H1 (cell line): ENCODE measurements around the gene INTS7. TPM values are rescaled to one million over a fixed set of nuclear protein-coding genes. Genes with fewer than 3 reads are reported as not detected.
A peak's percentile ranks its signal among the peaks of the same experiment; 100 is the strongest.

Experiments used
- CTCF ChIA-PET: fragments of 300-600 bp; sonication (Branson Sonifier 250); formaldehyde crosslinking; loops from one replicate; lab custom pipeline; 2021; ENCODE audit not compliant: partially characterized antibody; lab: Charles Lee
- POLR2A ChIA-PET: fragments of 300-600 bp; sonication (Branson Sonifier 250); formaldehyde crosslinking; loops from one replicate; lab custom pipeline; 2021; ENCODE audit warnings: inconsistent platforms; ENCODE audit not compliant: partially characterized antibody; lab: Charles Lee
- DNase-seq, 2 experiments: peaks; one replicate each; pipeline versions ENCODE4 v3.0.0 to v3.0.0-alpha.2; 2010 to 2022; ENCODE audit warnings: low spot score in 2 of 2, low read depth in 1 of 2, mixed read lengths in 1 of 2
- FAIRE-seq: peaks from 2 replicates; lab custom pipeline; 2011; peaks lifted over from hg19 to GRCh38; lab: Jason Lieb, UNC
- H2AFZ ChIP-seq: 2 replicates; pipeline ENCODE4 v1.8.1; 2012; ENCODE audit warnings: low read length, inconsistent platforms
- H2AK5ac ChIP-seq: 2 replicates; pipeline ENCODE4 v1.6.1; 2013; ENCODE audit warnings: low read depth, low read length
- H2BK120ac ChIP-seq: replicated peaks from 2 replicates; pipeline ENCODE3; 2013; ENCODE audit warnings: low read depth, low read length, inconsistent platforms
- H2BK12ac ChIP-seq: 2 replicates; pipeline ENCODE4 v1.6.1; 2013; ENCODE audit warnings: low read depth, low read length
- H2BK15ac ChIP-seq: 2 replicates; pipeline ENCODE4 v1.6.1; 2013; ENCODE audit warnings: low read length
- H2BK20ac ChIP-seq: 2 replicates; pipeline ENCODE4 v1.6.1; 2013; ENCODE audit warnings: low read length
- H2BK5ac ChIP-seq: 2 replicates; pipeline ENCODE4 v1.6.1; 2013; ENCODE audit warnings: low read depth, low read length
- H3K14ac ChIP-seq: 2 replicates; pipeline ENCODE4 v1.6.1; 2013; ENCODE audit warnings: inconsistent platforms; ENCODE audit not compliant: insufficient read length
- H3K18ac ChIP-seq: 2 replicates; pipeline ENCODE4 v1.6.1; 2013; ENCODE audit warnings: low read length; ENCODE audit errors: extremely low read depth
- H3K23ac ChIP-seq: 2 replicates; pipeline ENCODE4 v1.6.1; 2013; ENCODE audit warnings: inconsistent platforms; ENCODE audit not compliant: insufficient read length
- H3K23me2 ChIP-seq: 2 replicates; pipeline ENCODE4 v1.6.1; 2013; ENCODE audit warnings: low read depth, low read length
- H3K27ac ChIP-seq: 2 replicates; pipeline ENCODE4 v1.6.1; 2011; ENCODE audit warnings: low read depth, low read length, inconsistent platforms
- H3K27me3 ChIP-seq, 4 experiments: replicated peaks in 1 of 4; 1 replicate in 1 of 4; 2 replicates in 3 of 4; pipeline versions ENCODE4 v1.6.1 to v1.8.1; 2011 to 2013; ENCODE audit warnings: low read length in 3 of 4, mild to moderate bottlenecking in 3 of 4, inconsistent platforms in 2 of 4, mixed read lengths in 2 of 4, moderate library complexity in 1 of 4; ENCODE audit not compliant: control insufficient read depth in 3 of 4, insufficient read depth in 3 of 4; ENCODE audit errors: extremely low read depth in 1 of 4
- H3K36me3 ChIP-seq, 4 experiments: 2 replicates each; pipeline versions ENCODE4 v1.6.1 to v1.8.1; 2011 to 2013; ENCODE audit warnings: mild to moderate bottlenecking in 4 of 4, low read length in 3 of 4, moderate library complexity in 2 of 4, control low read depth in 1 of 4, inconsistent platforms in 1 of 4; ENCODE audit not compliant: insufficient read depth in 4 of 4, control insufficient read depth in 2 of 4
- H3K4ac ChIP-seq: replicated peaks from 2 replicates; pipeline ENCODE3; 2013; ENCODE audit warnings: low read length, low read depth, mixed read lengths, inconsistent platforms; ENCODE audit not compliant: insufficient read length
- H3K4me1 ChIP-seq, 4 experiments: replicated peaks in 1 of 4; 1 replicate in 1 of 4; 2 replicates in 3 of 4; pipeline versions ENCODE4 v1.6.1 to v1.8.1; 2011 to 2013; ENCODE audit warnings: low read length in 3 of 4, inconsistent platforms in 2 of 4, mixed read lengths in 1 of 4; ENCODE audit not compliant: insufficient read depth in 4 of 4, control insufficient read depth in 3 of 4
- H3K4me2 ChIP-seq, 2 experiments: 2 replicates each; pipeline versions ENCODE4 v1.6.1 to v1.8.1; 2011 to 2013; ENCODE audit warnings: low read depth in 2 of 2, low read length in 2 of 2, control low read depth in 1 of 2, inconsistent platforms in 1 of 2, mild to moderate bottlenecking in 1 of 2; ENCODE audit not compliant: insufficient read depth in 1 of 2
- H3K4me3 ChIP-seq, 4 experiments: fragments of 200-600, 300-600 bp in 1 of 4; sonication (generic), shearing (Covaris generic), sonication (Bioruptor Twin) in 1 of 4; 2 replicates each; pipeline versions ENCODE4 v1.5.1 to v1.8.1; 2011 to 2016; ENCODE audit warnings: low read length in 4 of 4, low read depth in 3 of 4, control low read depth in 2 of 4, inconsistent platforms in 2 of 4, mild to moderate bottlenecking in 2 of 4, mixed read lengths in 1 of 4, moderate library complexity in 1 of 4; ENCODE audit not compliant: insufficient read depth in 2 of 4; ENCODE audit errors: extremely low read depth in 1 of 4
- H3K56ac ChIP-seq: replicated peaks from 2 replicates; pipeline ENCODE3; 2013; ENCODE audit warnings: low read depth, mild to moderate bottlenecking, mixed read lengths, low read length, inconsistent platforms; ENCODE audit not compliant: insufficient read length
- H3K79me1 ChIP-seq: 2 replicates; pipeline ENCODE4 v1.6.1; 2013; ENCODE audit warnings: low read depth, low read length, control low read depth
- H3K79me2 ChIP-seq, 2 experiments: 2 replicates each; pipeline versions ENCODE4 v1.6.1 to v1.8.1; 2012 to 2013; ENCODE audit warnings: low read length in 2 of 2, mild to moderate bottlenecking in 2 of 2, inconsistent platforms in 1 of 2; ENCODE audit not compliant: insufficient read depth in 2 of 2, control insufficient read depth in 1 of 2
- H3K9ac ChIP-seq, 4 experiments: replicated peaks in 1 of 4; 1 replicate in 1 of 4; 2 replicates in 3 of 4; pipeline versions ENCODE4 v1.6.1 to v1.8.1; 2011 to 2013; ENCODE audit warnings: low read depth in 3 of 4, low read length in 3 of 4, control low read depth in 2 of 4, mild to moderate bottlenecking in 2 of 4, moderate library complexity in 2 of 4, inconsistent platforms in 1 of 4; ENCODE audit errors: extremely low read depth in 1 of 4
- H3K9me3 ChIP-seq, 2 experiments: 2 replicates each; pipeline versions ENCODE4 v1.6.1 to v1.8.1; 2012 to 2013; ENCODE audit warnings: mild to moderate bottlenecking in 2 of 2, moderate library complexity in 2 of 2, control low read depth in 1 of 2, inconsistent platforms in 1 of 2, low read depth in 1 of 2, low read length in 1 of 2, mixed read lengths in 1 of 2; ENCODE audit not compliant: insufficient read depth in 2 of 2
- H4K20me1 ChIP-seq, 2 experiments: replicated peaks in 1 of 2; 2 replicates each; pipeline versions ENCODE3 to v1.8.1; 2011 to 2013; ENCODE audit warnings: inconsistent platforms in 2 of 2, low read length in 2 of 2, mild to moderate bottlenecking in 1 of 2; ENCODE audit not compliant: insufficient read depth in 2 of 2, control insufficient read depth in 1 of 2
- H4K5ac ChIP-seq: 2 replicates; pipeline ENCODE4 v1.6.1; 2013; ENCODE audit warnings: low read length, low read depth, mixed read lengths, inconsistent platforms; ENCODE audit not compliant: insufficient read length
- H4K8ac ChIP-seq: 2 replicates; pipeline ENCODE4 v1.8.0; 2013; ENCODE audit warnings: mild to moderate bottlenecking, moderate library complexity, low read length, inconsistent platforms; ENCODE audit not compliant: insufficient read depth; ENCODE audit errors: extremely low read depth
- H4K91ac ChIP-seq: replicated peaks from 2 replicates; pipeline ENCODE3; 2013; ENCODE audit warnings: low read length, mixed read lengths, inconsistent platforms; ENCODE audit not compliant: insufficient read length
- BACH1 ChIP-seq: IDR thresholded peaks from 2 replicates; pipeline ENCODE4 v1.6.1; 2012; ENCODE audit warnings: low read length, improper control_type of control experiment
- CREB1 ChIP-seq: IDR thresholded peaks from 2 replicates; pipeline ENCODE4 v1.6.1; 2012; ENCODE audit warnings: inconsistent platforms
- CTBP2 ChIP-seq: IDR thresholded peaks from 2 replicates; pipeline ENCODE4 v1.7.0; 2011; ENCODE audit warnings: borderline replicate concordance, mild to moderate bottlenecking, moderate library complexity, mixed read lengths, low read length; ENCODE audit not compliant: insufficient read depth, insufficient read length
- EP300 ChIP-seq, 2 experiments: IDR thresholded peaks; 1 replicate in 1 of 2; 2 replicates in 1 of 2; pipeline ENCODE4 v1.6.1; 2011 to 2012; ENCODE audit warnings: low read depth in 2 of 2, low read length in 2 of 2, mild to moderate bottlenecking in 2 of 2, borderline replicate concordance in 1 of 2, inconsistent platforms in 1 of 2, moderate library complexity in 1 of 2
- NRF1 ChIP-seq: IDR thresholded peaks from 2 replicates; pipeline ENCODE4 v1.6.1; 2011; ENCODE audit warnings: mild to moderate bottlenecking, low read depth, low read length, improper control_type of control experiment
- SAP30 ChIP-seq: fragments of 300-600 bp; sonication (generic); IDR thresholded peaks from 2 replicates; pipeline ENCODE4 v1.7.1; 2012; ENCODE audit warnings: low read length, moderate library complexity, mild to moderate bottlenecking, inconsistent platforms; ENCODE audit not compliant: insufficient read depth, insufficient replicate concordance
- SIRT6 ChIP-seq: IDR thresholded peaks from one replicate; pipeline ENCODE4 v1.7.1; 2012; ENCODE audit warnings: low read length, inconsistent platforms
- TEAD4 ChIP-seq: IDR thresholded peaks from 2 replicates; pipeline ENCODE4 v1.6.1; 2012; ENCODE audit warnings: low read depth, low read length, inconsistent platforms, mixed read lengths
- WGBS, 2 experiments: shearing (Covaris generic) in 1 of 2; methylation state at CpG; one replicate each; pipeline versions ENCODE4 v1.1.6 to v1.1.7; 2013 to 2015; ENCODE audit warnings: low lambda C conversion rate in 2 of 2, mixed read lengths in 2 of 2, inconsistent platforms in 1 of 2, low coverage in 1 of 2, missing lambda C conversion rate in 1 of 2; ENCODE audit not compliant: insufficient replicate concordance in 2 of 2, insufficient coverage in 1 of 2, insufficient read length in 1 of 2; ENCODE audit errors: extremely low coverage in 1 of 2, missing lambda C conversion rate in 1 of 2; 5-methylcytosine and 5-hydroxymethylcytosine counted together
- polyA plus RNA-seq, 7 experiments: library from polyadenylated mRNA; depleted of rRNA in 3 of 7; stranded (reverse) in 5 of 7; unstranded in 2 of 7; fragments of >200 nt in 5 of 7; fragments of 200-250 nt in 2 of 7; gene quantifications; 1 replicate in 5 of 7; 2 replicates in 1 of 7; 4 replicates in 1 of 7; pipeline versions ENCODE4 v1.2.1 to v1.2.3, GENCODE V29; 2011 to 2013; ENCODE audit warnings: missing spikeins in 2 of 7, mixed read lengths in 2 of 7
- total RNA-seq: library from RNA; stranded (reverse); fragmentation: NEBNext Ultra II Directional; extraction: Animal tissue kit (Norgen Biotek cat#: 25700); gene quantifications from 2 replicates; pipeline ENCODE4 v1.2.1, GENCODE V29; 2021
- TF ChIP-seq, protein P1 (sequence below), 3 experiments: IDR thresholded peaks; 1 replicate in 2 of 3; 2 replicates in 1 of 3; pipeline versions ENCODE4 v1.5.1 to v1.6.1; 2011; ENCODE audit warnings: low read length in 3 of 3, mild to moderate bottlenecking in 3 of 3, inconsistent platforms in 2 of 3, low read depth in 1 of 3, moderate library complexity in 1 of 3; ENCODE audit not compliant: insufficient read depth in 1 of 3; ENCODE audit errors: control extremely low read depth in 1 of 3

The INTS7 gene
- total and polyA plus RNA-seq, 2 of the 8 experiments (the other 6 are each of a cell fraction or from before 2014, with no cell fraction given), result 15.2 to 22.4 TPM

DNA sequence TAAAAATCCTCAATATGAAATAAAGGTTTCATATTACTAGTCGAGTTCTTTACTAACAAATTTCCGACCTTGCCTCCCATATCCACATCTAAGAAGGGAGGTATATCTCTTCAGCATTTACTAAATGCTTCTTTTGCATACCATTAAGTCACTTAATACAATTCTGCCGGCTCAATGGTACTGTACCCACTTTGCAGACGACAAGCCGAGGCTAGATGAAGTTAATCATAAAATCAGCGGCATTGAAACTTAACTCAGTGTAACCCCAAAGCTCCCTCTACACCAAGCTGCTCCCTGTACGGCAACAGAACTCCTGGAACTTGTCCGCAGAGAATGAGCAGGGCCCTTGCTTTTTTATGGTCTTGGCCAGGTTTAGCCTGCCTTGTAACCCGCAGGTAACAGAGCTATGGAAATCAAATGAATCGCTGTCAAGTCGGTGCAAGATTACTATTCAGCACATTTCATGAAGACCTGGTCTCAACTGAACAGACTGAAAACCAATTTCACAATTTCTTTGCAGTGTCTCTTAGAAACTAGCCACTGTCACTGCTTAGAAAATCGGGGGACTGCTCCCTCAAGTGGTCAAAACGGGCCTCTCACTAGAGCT lies 738 bp downstream of the INTS7 start:
- Histone ChIP-seq H3K9me3 (no peaks in the 10 kb centered on the region), H2BK5ac (no peak overlapping the region), H2BK12ac (no peak overlapping the region), H3K23ac (no peak overlapping the region), H3K27ac (no peak overlapping the region), H3K14ac (no peak overlapping the region), H4K91ac (no peak overlapping the region), H2AK5ac (no peak overlapping the region), H3K79me2 (peaks cover 15 to 85% of the 10 kb centered on the region in 2 experiments; a peak in 3 of 4 replicates), H3K27me3 (no peaks in the 10 kb centered on the region), H3K4me3 (peak overlapping the region; percentile 62 to 99 (median 88); a peak in 7 of 8 replicates), H3K4me1 (peaks cover 0 to 3% (median 0%) of the 10 kb centered on the region in 4 experiments; a peak in 1 of 7 replicates), H4K20me1 (peaks cover 0 to 4% of the 10 kb centered on the region in 2 experiments), H2BK120ac (no peak overlapping the region), H3K56ac (no peak overlapping the region), H2AFZ (no peak overlapping the region), H3K79me1 (peaks cover 3% of the 10 kb centered on the region), H3K9ac (peak overlapping the region in 3 of 4 experiments; percentile 25 to 100 (median 96); a peak in 5 of 7 replicates), H3K36me3 (peaks cover 0 to 17% (median 0%) of the 10 kb centered on the region in 4 experiments; a peak in 2 of 8 replicates), H4K8ac (no peak overlapping the region), H3K4me2 (peak overlapping the region; percentile 78 to 80), H3K4ac (no peak overlapping the region), H2BK15ac (no peak overlapping the region), H3K23me2 (peaks cover 3% of the 10 kb centered on the region; the same call in 1 of the 2 replicates), H2BK20ac (no peak overlapping the region), H3K18ac (no peak overlapping the region), H4K5ac (no peak overlapping the region)
- FAIRE-seq (no peak), DNase-seq (no peak)
- ChIA-PET POLR2A (interaction anchor here (1.1 to 1.9 kb wide), 14 partner anchors 8 to 574 kb away, joined by 3 to 9 read pairs (median 4); partner anchors contain the start of gene ATF3), CTCF (interaction anchor here (0.7 to 6.3 kb wide), 42 partner anchors 9 to 421 kb away, joined by 3 to 65 read pairs (median 4); partner anchors contain the start of gene NEK2)
- WGBS, 2 experiments, result 23% methylated on average over 13 of the region's 13 CpGs; no CpG with 5 or more reads in 1 of the 2 experiments
- no peak for TF ChIP-seq NRF1
- TF ChIP-seq EP300 (IDR thresholded peaks at IDR 0.05; ENCODE audit: borderline replicate concordance in 1 of 2, low read depth in 2 of 2, low read length in 2 of 2), result no peak
- TF ChIP-seq TEAD4, result no peak
- TF ChIP-seq SAP30, result no peak
- TF ChIP-seq CTBP2, result no peak
- TF ChIP-seq CREB1, result no peak
- TF ChIP-seq, protein P1, sequence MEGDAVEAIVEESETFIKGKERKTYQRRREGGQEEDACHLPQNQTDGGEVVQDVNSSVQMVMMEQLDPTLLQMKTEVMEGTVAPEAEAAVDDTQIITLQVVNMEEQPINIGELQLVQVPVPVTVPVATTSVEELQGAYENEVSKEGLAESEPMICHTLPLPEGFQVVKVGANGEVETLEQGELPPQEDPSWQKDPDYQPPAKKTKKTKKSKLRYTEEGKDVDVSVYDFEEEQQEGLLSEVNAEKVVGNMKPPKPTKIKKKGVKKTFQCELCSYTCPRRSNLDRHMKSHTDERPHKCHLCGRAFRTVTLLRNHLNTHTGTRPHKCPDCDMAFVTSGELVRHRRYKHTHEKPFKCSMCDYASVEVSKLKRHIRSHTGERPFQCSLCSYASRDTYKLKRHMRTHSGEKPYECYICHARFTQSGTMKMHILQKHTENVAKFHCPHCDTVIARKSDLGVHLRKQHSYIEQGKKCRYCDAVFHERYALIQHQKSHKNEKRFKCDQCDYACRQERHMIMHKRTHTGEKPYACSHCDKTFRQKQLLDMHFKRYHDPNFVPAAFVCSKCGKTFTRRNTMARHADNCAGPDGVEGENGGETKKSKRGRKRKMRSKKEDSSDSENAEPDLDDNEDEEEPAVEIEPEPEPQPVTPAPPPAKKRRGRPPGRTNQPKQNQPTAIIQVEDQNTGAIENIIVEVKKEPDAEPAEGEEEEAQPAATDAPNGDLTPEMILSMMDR (IDR thresholded peaks at IDR 0.05; ENCODE audit: control extremely low read depth in 1 of 3, insufficient read depth in 1 of 3, low read depth in 1 of 3, low read length in 3 of 3), result 0 out of 4 replicates have a peak, but pooled peaks of 1 of the 3 experiments have one; percentile 55
- TF ChIP-seq BACH1, result no peak
- no peak for TF ChIP-seq SIRT6
